HK-2 (cell line): Measurements from ENCODE around the gene C2orf81.
A peak's percentile ranks its signal among the peaks of the same experiment; 100 is the strongest.

Source experiments
- DNase-seq: peaks from one replicate; pipeline ENCODE4 v3.0.0-alpha.2; 2018; ENCODE audit not compliant: unreplicated experiment

Gene C2orf81

DNA sequence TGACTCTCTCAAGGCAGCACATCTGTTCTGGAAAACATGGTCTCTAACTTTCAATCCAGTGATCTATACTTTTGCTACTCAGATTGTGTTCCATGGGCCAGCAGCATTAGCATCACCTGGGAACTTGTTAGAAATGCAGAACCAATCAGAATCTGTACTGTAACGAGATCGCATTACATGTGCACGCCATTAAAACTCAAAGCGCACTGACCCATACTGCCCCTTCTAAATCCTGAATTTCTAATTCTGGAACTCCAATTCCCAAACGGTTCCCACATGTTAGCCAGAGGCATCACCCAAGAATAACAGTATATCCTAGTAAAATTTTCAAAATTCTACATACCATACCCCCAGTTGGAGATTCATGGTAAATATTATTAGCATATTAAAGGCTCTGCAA lies 30.8 kb downstream of the C2orf81 start:
- DNase-seq: no peak

- DNase-seq: no peak
These were observed 34.1 kb downstream of the C2orf81 start for GRCh38 chr2:74387346-74387745.

GRCh38 chr2:74385396-74385795 lies 36.0 kb downstream of the C2orf81 start:
- DNase-seq: no peak

DNA sequence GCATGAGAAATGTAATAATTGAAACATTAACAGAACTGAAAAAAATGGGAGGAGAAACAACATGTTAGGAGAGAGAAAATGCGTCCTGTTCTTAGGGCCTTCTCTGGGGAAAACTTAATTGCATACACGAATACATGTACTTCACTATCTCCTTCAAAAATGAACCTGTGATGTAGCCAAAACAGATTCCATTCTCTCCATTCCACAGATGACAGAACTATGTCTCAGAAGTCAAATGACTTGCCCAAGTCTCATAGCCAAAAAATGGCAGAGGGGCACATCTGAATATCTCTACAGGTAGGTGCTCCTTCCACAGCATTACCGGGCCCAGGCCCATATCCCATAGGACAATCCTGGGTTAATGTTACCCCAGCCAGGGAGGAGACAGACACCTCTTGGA lies 37.4 kb downstream of the C2orf81 start:
- DNase-seq: no peak

GRCh38 chr2:74383254-74383653 lies 38.2 kb downstream of the C2orf81 start:
- no peak for DNase-seq

DNA sequence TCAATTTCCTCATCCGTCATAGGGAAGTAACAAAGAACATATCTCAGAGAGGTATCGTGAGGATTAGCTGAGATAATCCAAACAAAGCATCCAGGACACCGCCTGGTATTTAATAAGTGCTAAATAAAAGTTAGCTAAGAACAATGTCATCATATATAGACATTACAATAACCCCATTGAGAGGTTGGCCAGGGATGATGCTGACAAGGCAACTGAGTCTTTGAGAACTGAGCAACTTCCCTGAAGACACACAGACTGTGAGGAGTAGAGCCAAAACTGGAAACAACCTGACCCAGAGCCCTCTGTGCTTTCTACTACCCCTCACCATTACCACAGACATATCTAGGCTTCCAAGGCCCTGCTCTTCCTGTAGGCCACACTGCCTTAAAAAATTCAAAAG lies 39.7 kb downstream of the C2orf81 start:
- DNase-seq: no peak

DNA sequence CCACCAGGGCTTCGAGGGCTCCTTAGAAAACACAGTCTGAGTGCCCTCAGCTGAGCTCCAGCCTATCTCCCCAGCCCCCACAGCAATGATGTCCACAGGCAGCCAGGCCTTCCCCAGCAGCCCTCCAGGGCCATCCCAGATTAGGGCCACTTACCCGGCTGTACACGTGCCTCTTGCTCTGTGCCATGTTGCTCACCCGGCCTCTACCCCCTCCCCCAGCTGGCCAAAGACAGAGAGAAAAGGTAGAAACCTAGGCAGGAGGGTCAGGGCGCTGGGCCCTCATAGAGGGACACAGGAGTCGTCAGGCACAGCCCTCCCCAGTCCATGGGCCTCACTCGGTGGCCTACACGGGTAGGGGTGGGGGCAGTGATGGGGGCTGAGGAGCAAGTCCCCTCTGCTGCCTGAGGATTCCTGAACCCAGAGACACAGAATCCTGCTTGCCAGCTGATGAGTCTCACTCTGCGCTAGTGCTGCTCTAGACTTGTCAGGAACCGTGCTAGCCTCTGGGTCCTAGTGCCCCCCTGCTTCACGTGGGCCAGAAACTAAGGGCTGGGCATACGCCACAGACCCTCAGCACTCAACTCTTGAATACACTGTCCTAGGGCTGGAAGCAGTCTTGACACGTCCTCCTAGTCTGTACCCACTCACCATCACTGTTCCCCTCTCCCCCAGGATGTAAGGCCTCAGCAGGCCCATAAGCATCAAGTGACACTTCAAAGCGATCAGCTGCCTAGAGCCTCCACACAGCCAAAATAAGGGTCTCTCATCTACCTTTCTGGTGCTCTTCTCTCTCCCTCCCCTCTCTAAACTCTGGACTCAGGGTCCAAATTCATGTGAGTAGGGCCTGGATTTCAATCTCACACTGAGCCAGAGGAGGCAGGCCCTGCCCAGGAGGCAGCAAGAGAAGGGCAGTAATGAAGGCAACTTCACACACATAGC lies 41.3 kb downstream of the C2orf81 start, which contains the start of gene DCTN1:
Gene DCTN1 (minus strand): TSS at position 461 of the 939 bp plus-strand sequence. CDS start 274 bp downstream, at position 187.
- peak; percentile 48 for DNase-seq

- DNase-seq: no peak
These were observed 43.4 kb downstream of the C2orf81 start for GRCh38 chr2:74378007-74378406.

- DNase-seq: no peak
These were observed 45.6 kb downstream of the C2orf81 start for GRCh38 chr2:74375838-74376237.

GRCh38 chr2:74374509-74375205 lies 46.8 kb downstream of the C2orf81 start:
- no peak for DNase-seq

DNA sequence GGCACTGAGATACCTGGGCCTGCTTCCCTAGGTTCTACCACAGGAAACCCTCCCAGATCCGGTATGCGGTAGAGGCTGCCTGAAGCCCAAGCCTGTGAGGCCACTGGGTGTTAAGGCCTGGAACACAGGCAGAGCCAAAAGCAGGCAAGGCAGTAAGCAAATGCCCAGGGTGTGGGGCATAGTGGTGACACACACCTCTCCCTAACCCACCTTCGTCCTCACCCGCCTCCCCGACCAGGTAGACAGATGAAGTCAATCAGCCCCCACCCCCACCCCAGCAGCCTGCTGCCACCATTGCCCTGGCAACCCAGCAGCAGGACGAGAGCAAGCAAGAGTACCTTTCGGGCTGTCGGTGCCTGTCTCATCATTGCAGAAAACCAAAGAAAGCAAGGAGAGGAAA lies 47.4 kb downstream of the C2orf81 start:
- DNase-seq: no peak

GRCh38 chr2:74373221-74373676 lies 48.2 kb downstream of the C2orf81 start:
- DNase-seq: no peak

DNA sequence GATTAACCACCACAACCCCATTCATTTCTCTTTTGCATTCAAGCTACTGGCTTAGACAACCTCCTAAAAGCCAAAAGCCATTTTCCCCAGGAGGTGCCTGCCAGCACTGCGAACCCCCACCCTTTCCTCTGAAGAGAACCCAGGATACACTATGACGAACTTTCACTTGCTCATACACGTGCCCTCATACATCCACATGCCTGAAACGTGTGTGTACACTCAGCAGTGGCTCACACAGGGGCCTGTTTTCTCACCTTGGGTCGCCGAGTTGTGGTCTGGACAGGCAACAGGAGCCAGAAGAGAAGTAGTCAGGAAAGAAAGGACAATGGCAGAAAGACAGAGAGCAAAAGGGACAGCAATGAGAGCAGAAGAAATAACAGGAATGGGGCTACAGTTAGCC lies 48.7 kb downstream of the C2orf81 start:
- DNase-seq: no peak

DNA sequence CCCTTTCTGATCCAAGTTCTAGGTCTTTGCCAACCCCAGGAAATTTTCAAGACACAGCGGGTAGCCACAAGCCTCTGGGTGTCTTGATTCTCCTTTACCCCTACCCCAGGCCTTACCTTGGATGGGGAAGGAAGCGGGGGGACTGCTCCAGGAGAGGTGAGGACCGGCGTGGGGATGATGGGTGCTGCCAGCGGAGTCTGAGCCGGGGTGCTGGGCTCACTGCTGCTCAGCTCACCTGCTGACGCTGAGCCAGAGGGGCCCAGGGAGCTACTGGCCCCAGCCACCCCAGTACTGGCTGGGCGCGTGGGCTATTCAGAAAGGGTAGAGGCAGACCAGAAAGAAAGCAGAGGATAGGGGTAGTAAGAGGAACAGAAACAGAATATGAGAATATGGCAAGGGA lies 50.0 kb downstream of the C2orf81 start:
- DNase-seq: no peak

GRCh38 chr2:74369976-74370375 lies 51.4 kb downstream of the C2orf81 start:
- DNase-seq: no peak

DNA sequence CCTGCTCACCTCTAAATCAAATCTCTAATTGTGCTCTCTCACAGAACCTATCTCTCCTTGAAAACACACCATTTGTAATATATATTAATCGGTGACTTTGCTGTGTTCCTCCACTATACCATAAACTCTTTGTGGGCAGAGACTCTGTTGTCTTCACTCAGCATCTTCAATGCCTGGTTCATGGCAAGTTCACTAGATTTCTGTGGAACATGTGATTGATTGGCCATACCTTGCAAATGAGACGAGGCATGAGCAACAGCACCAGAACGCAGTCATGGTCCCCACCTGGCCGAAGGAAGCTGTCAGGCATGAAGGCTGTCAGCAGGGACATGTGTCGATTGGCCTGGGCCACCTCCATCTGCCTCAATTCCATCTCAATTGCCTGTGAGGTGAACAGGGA lies 52.9 kb downstream of the C2orf81 start:
- no peak for DNase-seq

DNA sequence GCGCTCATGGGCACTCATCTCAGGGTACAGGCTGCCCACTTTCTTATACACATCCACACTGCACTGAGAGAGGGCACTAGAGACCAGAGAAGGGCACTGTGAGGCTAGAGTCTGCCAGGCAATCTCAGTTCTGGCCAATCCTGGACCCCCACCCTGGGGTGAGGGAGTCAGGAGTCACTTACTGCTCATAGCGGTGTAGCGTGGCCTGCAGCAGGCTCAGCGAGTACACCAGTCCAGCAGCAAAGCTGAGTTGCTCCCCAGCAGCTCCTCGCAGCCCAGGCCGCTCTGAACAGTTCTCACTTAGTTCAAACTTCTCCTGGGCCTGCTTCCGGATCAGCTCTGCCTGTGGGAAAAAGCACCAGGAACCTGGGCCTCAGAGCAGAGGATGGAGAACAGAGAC lies 53.6 kb downstream of the C2orf81 start:
- no peak for DNase-seq

GRCh38 chr2:74366036-74366435 lies 55.4 kb downstream of the C2orf81 start:
- no peak for DNase-seq

GRCh38 chr2:74364533-74365505 lies 56.6 kb downstream of the C2orf81 start:
- no peak for DNase-seq
